ENCODE results near the gene SECISBP2L.
"Not testable (repeated sequence)": the region's sequence is repeated elsewhere in the genome, so short reads cannot be mapped to it uniquely, and the experiment has no call there.

DNA sequence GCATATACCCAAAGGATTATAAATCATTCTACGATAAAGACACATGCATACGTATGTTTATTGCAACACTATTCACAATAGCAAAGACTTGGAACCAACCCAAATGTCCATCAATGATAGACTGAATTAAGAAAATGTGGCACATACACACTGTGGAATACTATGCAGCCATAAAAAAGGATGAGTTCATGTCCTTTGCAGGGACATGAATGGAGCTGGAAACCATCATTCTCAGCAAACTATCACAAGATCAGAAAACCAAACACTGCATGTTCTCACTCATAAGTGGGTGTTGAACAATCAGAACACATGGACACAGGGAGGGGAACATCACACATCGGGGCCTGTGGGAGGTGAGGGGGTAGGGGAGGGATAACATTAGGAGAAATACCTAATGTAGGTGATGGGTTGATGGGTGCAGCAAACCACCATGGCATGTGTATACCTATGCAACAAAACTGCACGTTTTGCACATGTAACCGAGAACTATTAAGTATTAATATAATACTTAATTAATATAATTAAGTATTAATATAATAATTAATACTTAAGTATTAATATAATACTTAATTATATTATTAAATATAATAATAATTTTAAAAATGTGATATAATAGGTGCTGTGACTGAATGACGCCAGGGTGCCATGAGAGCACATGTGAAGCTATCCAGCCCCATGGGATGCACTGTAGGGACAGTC is 28.5 kb upstream of the SECISBP2L start:
- not testable (repeated sequence) for TF ChIP-seq RARB (CRISPR knock-in tag; IDR thresholded peaks at IDR 0.05); ZFP3 (CRISPR knock-in tag; IDR thresholded peaks at IDR 0.05); OSR1 (CRISPR knock-in tag; IDR thresholded peaks at IDR 0.05); ZNF8 (CRISPR knock-in tag; IDR thresholded peaks at IDR 0.05); ZFP30 (CRISPR knock-in tag; IDR thresholded peaks at IDR 0.05); GLIS3 (CRISPR knock-in tag; IDR thresholded peaks at IDR 0.05); ZC3H10 (CRISPR knock-in tag; IDR thresholded peaks at IDR 0.05); ISL1 (CRISPR knock-in tag; IDR thresholded peaks at IDR 0.05); ZNF565 (CRISPR knock-in tag; conservative IDR thresholded peaks at IDR 0.05; ENCODE audit: low read depth); ARNTL (CRISPR knock-in tag; IDR thresholded peaks at IDR 0.05; ENCODE audit: borderline replicate concordance, low read depth)
- TF ChIP-seq, protein P1, sequence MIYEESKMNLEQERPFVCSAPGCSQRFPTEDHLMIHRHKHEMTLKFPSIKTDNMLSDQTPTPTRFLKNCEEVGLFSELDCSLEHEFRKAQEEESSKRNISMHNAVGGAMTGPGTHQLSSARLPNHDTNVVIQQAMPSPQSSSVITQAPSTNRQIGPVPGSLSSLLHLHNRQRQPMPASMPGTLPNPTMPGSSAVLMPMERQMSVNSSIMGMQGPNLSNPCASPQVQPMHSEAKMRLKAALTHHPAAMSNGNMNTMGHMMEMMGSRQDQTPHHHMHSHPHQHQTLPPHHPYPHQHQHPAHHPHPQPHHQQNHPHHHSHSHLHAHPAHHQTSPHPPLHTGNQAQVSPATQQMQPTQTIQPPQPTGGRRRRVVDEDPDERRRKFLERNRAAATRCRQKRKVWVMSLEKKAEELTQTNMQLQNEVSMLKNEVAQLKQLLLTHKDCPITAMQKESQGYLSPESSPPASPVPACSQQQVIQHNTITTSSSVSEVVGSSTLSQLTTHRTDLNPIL (CRISPR knock-in tag; IDR thresholded peaks at IDR 0.05; ENCODE audit: low read depth) = not testable (repeated sequence)
- TF ChIP-seq, protein P2, sequence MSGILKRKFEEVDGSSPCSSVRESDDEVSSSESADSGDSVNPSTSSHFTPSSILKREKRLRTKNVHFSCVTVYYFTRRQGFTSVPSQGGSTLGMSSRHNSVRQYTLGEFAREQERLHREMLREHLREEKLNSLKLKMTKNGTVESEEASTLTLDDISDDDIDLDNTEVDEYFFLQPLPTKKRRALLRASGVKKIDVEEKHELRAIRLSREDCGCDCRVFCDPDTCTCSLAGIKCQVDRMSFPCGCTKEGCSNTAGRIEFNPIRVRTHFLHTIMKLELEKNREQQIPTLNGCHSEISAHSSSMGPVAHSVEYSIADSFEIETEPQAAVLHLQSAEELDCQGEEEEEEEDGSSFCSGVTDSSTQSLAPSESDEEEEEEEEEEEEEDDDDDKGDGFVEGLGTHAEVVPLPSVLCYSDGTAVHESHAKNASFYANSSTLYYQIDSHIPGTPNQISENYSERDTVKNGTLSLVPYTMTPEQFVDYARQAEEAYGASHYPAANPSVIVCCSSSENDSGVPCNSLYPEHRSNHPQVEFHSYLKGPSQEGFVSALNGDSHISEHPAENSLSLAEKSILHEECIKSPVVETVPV (CRISPR knock-in tag; IDR thresholded peaks at IDR 0.05) = not testable (repeated sequence)
- TF ChIP-seq, protein P3, sequence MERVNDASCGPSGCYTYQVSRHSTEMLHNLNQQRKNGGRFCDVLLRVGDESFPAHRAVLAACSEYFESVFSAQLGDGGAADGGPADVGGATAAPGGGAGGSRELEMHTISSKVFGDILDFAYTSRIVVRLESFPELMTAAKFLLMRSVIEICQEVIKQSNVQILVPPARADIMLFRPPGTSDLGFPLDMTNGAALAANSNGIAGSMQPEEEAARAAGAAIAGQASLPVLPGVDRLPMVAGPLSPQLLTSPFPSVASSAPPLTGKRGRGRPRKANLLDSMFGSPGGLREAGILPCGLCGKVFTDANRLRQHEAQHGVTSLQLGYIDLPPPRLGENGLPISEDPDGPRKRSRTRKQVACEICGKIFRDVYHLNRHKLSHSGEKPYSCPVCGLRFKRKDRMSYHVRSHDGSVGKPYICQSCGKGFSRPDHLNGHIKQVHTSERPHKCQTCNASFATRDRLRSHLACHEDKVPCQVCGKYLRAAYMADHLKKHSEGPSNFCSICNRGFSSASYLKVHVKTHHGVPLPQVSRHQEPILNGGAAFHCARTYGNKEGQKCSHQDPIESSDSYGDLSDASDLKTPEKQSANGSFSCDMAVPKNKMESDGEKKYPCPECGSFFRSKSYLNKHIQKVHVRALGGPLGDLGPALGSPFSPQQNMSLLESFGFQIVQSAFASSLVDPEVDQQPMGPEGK (CRISPR knock-in tag; IDR thresholded peaks at IDR 0.05; ENCODE audit: borderline replicate concordance) = not testable (repeated sequence)
